Stimulated activated CD4-positive, alpha-beta T cell treated with anti-CD3 and anti-CD28 coated beads, Interleukin-12 subunit alpha, Interleukin-12 subunit beta, amount 100 ng/mL, for 24 hours (primary cell): ENCODE measurements around the gene KHDC3L.
"Not testable (repeated sequence)": the region's sequence is repeated elsewhere in the genome, so short reads cannot be mapped to it uniquely, and the experiment has no call there.

Experiments used
- DNase-seq, 2 experiments: peaks; one replicate each; pipeline ENCODE4 v3.0.0-alpha.2; 2020; ENCODE audit warnings: low read depth in 2 of 2

Gene KHDC3L

DNA sequence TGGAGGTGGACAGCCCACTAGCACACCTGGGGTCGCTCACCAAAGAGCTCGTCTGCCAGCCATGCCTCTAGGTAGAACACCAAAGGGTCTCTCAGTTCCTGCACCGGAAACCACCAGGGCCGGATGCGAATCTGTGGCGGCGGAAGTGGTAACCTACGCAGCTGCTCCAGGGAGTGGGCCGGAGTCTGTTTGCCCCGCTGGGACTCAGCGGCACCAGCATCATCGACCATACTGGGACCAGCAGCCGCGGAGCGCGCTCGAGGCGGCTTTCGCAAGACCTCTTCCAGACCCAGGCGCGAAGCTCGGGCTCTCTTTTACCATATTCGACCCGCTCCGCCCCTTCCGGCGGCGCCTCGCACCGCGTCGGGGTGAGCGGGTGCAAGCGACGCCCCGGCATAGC is 7.1 kb downstream of the KHDC3L start, which contains the start of gene OOEP:
Gene OOEP (minus strand): TSS at position 335 of the 400 bp plus-strand sequence. CDS start 105 bp downstream, at position 230.
- no peak for DNase-seq

DNA sequence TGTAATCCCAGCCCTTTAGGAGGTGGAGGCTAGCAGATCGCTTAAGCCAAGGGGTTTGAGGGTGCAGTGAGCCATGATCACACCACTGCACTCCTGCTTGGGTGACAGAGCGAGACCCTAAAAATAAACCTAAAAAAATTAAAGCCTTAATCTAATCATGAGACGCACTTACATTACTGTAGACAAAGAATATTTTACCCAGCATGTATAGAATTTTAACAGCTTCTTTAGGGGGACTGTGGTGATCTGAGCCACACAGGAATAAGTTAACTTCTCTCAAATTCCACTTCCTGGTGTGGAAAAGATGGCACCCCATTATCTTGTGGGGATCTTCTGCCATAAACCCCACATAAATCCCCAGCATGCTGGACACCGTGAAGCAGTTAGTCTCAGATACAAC is 9.5 kb downstream of the KHDC3L start:
- DNase-seq, result no peak

GRCh38 chr6:73372516-73372915 is 10.1 kb downstream of the KHDC3L start:
- DNase-seq, result no peak

- no peak for DNase-seq
Observed at GRCh38 chr6:73375216-73375615, 12.8 kb downstream of the KHDC3L start.

DNA sequence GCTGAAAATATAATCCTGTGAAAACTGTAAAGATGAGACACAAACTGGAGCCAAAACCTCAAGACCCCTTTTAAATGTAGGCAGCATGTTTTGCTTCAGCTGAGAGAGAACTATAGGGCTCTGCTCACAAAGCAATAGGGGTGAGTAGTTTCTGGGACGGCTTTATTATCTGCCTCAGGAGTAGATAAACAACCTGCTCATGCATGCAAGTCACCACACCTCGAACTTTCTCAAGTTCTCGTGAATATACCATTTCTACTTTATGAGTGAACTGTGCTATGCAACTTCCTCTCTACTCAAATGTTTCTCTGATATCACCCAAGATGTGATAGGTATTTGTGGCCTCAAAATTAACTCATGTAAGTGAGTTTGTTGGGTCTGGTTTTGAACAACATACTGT is 14.8 kb downstream of the KHDC3L start:
- DNase-seq, result no peak

GRCh38 chr6:73381531-73381930 is 19.1 kb downstream of the KHDC3L start:
- not testable (repeated sequence) for DNase-seq

DNA sequence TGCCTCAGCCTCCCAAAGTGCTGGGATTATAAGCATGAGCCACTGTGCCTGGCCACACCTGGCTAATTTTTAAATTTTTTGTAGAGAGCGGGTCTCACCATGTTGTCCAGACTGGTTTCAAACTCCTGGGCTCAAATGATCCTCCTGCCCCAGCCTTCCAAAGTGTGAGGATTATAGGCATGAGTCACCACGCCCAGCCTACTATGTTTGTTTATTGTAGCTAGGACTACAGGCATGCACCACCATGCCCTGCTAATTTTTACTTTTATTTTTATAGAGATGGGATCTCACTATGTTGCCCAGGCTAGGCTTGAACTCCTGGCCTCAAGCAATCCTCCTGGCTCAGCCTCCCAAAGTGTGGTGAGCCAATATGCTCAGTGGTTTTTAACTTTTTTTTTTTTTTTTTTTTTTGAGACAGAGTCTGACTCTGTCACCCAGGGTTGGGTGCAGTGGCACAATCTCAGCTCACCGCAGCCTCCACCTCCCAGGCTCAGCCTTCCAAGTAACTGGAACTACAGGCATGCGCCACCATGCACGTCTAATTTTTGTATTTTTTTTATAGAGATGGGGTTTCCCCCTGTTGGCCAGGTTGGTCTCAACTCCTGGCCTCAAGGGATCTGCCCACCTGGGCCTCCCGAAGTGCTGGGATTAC is 20.1 kb downstream of the KHDC3L start:
- no peak for DNase-seq

GRCh38 chr6:73388433-73388799 is 26.0 kb downstream of the KHDC3L start:
- no peak for DNase-seq

DNA sequence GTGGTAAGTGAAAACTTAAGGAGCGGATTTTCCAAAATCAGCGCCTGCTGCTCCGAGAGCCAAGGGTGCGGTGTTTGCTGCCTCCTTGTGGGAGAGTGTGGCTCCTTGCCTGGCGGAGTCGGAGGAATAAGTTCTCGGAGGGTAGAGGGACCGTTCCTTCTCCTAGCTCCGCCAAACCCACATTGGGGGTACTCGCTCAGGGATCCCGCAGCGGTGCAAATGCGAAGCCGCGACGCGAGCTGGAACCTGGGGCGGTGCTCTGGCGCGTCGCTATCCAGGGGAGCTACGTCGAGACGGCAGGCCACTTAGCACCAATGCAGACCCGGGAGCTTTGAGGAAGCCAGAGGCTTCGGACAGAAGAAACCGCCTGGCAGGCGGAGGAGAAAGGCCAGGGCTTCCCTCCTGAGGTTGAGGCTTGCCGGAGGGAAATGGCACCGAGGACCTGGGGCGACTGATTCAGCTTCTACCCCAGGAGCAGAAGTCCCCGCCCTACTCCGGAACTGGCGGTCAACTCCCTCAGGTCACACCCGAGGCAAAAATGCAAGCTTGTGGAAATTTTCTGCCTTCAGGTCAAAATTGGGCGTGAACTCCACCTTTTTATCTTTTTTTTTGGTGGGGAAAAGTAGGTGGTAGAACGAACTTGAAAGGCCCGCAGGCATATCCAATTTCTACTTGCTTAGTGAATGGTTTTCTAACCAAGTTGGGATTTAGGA is 26.5 kb downstream of the KHDC3L start:
- DNase-seq, result peak; percentile 13 to 48

- DNase-seq, result no peak
Observed at GRCh38 chr6:73389854-73390253, 27.4 kb downstream of the KHDC3L start.

- DNase-seq, result no peak
Observed at GRCh38 chr6:73391675-73392074, 29.2 kb downstream of the KHDC3L start.

DNA sequence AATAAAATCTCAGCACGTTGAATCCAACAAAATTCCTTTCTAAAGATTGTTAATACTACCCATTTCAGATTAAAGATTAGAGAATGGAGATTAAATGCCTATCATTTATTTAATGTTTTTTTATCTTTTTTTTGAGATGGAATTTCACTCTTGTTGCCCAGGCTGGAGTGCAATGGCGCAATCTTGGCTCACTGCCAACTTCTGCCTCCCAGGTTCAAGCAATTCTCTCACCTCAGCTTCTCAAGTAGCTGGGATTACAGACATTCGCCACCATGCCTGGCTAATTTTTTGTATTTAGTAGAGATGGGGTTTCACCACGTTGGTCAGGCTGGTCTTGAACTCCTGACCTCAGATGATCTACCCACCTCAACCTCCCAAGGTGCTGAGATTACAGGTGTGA is 29.7 kb downstream of the KHDC3L start:
- not testable (repeated sequence) for DNase-seq

GRCh38 chr6:73393278-73393677 is 30.8 kb downstream of the KHDC3L start:
- DNase-seq, result no peak

GRCh38 chr6:73394577-73395354 is 32.3 kb downstream of the KHDC3L start, which contains the start of gene DDX43:
Gene DDX43, plus strand, starts transcription at chr6:73394828. Its CDS starts 78 bp downstream, at chr6:73394906.
- peak in 1 of 2 experiments; percentile 13 for DNase-seq

DNA sequence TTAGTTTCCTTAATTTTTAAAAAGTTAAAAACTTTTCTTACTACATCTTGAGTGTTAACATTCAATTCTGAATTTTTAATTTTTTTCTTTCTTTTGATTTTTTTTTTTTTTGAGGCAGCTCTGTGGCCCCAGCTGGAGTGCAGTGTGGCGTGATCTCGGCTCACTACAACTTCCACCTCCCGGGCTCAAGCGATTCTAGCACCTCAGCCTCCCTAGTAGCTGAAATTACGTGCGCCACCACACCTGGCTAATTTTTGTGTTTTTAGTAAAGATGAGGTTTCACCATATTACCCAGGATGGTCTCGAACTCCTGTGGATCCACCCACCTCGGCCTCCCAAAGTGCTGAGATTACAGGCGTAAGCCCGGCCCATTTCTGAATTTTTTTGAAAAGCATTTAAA is 33.4 kb downstream of the KHDC3L start:
- DNase-seq, result no peak

DNA sequence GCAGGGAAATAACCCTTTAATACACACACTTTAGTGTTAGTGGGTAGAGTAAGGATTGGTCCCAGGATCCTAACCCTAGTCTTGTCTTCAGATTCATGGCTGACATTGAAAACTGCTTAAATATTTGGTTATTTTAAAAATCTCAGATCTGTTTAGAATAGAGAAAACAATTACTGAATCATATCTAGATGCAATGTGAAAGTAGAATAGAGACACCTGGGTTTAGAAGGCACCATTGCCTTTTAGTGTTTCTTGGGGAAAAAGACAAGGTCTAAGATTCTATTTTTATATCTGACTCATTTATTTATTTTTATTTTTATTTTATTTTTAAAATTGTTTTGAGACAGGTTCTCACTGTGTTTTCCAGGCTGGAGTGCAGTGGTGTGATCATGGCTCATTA is 38.2 kb downstream of the KHDC3L start:
- DNase-seq, result no peak

DNA sequence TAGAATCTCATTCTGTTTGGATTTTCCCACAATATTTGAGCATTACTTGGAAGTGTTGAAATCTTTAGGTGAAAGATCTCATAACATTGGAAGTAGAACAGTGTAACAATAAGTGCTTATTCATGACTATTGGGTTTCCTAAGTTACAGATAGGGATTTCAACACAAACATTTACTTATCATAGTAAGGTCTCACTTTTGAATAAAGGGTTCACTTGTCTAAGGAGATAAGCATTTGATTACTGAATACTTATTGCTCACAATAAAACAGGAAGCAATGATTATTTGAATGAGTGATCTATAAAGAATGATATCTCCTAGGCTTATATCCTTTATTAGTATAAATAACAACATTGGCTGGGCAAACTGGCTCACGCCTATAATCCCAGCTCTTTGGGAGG is 46.9 kb downstream of the KHDC3L start:
- DNase-seq, result no peak

DNA sequence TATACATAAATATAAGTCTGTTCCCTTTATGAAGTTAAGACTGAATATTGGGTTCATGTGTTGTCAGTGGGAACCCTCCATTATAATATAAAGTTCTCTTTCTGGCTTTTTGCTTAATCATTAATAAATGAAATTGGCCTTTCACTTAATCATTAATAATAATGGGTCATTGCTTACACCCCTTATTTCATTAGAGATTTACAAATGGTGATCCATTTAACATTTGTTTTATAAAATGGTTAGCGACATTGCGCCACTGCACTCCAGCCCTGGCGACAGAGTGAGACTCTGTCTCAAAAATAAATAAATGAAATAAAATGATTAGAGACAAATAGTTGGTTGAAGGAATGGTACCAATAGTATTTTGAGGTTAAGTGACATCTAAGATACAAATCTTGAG is 50.6 kb downstream of the KHDC3L start:
- DNase-seq, result no peak
